ENCODE data around the gene CDH23.

- TF ChIP-seq POLR2A (IDR thresholded peaks at IDR 0.05; ENCODE audit: low read length) (no peak), GATA1 (IDR thresholded peaks at IDR 0.05; ENCODE audit: low read depth, low read length) (no peak)
Measured at GRCh38 chr10:71543608-71544170, 147.0 kb downstream of the CDH23 start.

All from erythroblast (primary cell).